IMR-90 (cell line): Measurements from ENCODE around the gene JAK1. TPM values are rescaled to one million over a fixed set of nuclear protein-coding genes. Genes with fewer than 3 reads are reported as not detected.

ENCODE experiments used
- ATAC-seq: fragments of 200-7000 bp; cut with Tn5 transposase; 2 replicates; pipeline ENCODE4 v1.9.1; 2020; ENCODE audit warnings: low read depth, mild to moderate bottlenecking, moderate library complexity
- BruUV-seq: library from RNA; stranded (reverse); fragments of 400-500 nt; replicated peaks from 2 replicates; lab custom pipeline; 2021; lab: Mats Ljungman, UMichigan
- CTCF ChIA-PET: fragments of 300-600 bp; formaldehyde crosslinking; extraction: SDS; loops from one replicate; lab custom pipeline; 2021; ENCODE audit warnings: antibody characterized with exemption; lab: Yijun Ruan, JAX
- POLR2A ChIA-PET: fragments of 300-600 bp; sonication (Branson Sonifier 250); formaldehyde crosslinking; loops from one replicate; lab custom pipeline; 2022; ENCODE audit warnings: antibody characterized with exemption; ENCODE audit not compliant: unreplicated experiment; lab: Charles Lee
- DNase-seq: peaks from one replicate; pipeline ENCODE4 v3.0.0; 2013
- H2AFZ ChIP-seq: replicated peaks from 2 replicates; pipeline ENCODE3; 2013; ENCODE audit warnings: low read length, mild to moderate bottlenecking; ENCODE audit not compliant: poor library complexity
- H2AK5ac ChIP-seq: 2 replicates; pipeline ENCODE4 v1.6.1; 2013; ENCODE audit warnings: low read depth, low read length, inconsistent platforms
- H2AK9ac ChIP-seq: replicated peaks from 2 replicates; pipeline ENCODE3; 2013; ENCODE audit warnings: mild to moderate bottlenecking, low read depth, low read length, moderate library complexity; ENCODE audit not compliant: poor library complexity
- H2BK120ac ChIP-seq: 2 replicates; pipeline ENCODE4 v1.6.1; 2013; ENCODE audit warnings: low read depth, low read length, inconsistent platforms
- H2BK15ac ChIP-seq: 3 replicates; pipeline ENCODE4 v1.6.1; 2013; ENCODE audit warnings: low read depth, low read length, inconsistent platforms
- H2BK20ac ChIP-seq: 2 replicates; pipeline ENCODE4 v1.6.1; 2013; ENCODE audit warnings: low read depth, mild to moderate bottlenecking, inconsistent platforms, low read length, moderate library complexity
- H2BK5ac ChIP-seq: 2 replicates; pipeline ENCODE4 v1.6.1; 2013; ENCODE audit warnings: mild to moderate bottlenecking, low read depth, low read length, inconsistent platforms; ENCODE audit not compliant: poor library complexity, severe bottlenecking
- H3K14ac ChIP-seq: replicated peaks from 2 replicates; pipeline ENCODE4 v1.6.1; 2013; ENCODE audit warnings: low read depth, low read length, inconsistent platforms
- H3K18ac ChIP-seq: 2 replicates; pipeline ENCODE4 v1.6.1; 2013; ENCODE audit warnings: low read depth, low read length, control low read depth
- H3K23ac ChIP-seq: 2 replicates; pipeline ENCODE4 v1.6.1; 2013; ENCODE audit warnings: low read depth, low read length, inconsistent platforms
- H3K27ac ChIP-seq: 2 replicates; pipeline ENCODE4 v1.5.1; 2013; ENCODE audit warnings: mild to moderate bottlenecking, control low read depth, low read length; ENCODE audit not compliant: insufficient read depth
- H3K27me3 ChIP-seq: 2 replicates; pipeline ENCODE4 v1.6.1; 2013; ENCODE audit warnings: low read length; ENCODE audit not compliant: control insufficient read depth, insufficient read depth
- H3K36me3 ChIP-seq: 2 replicates; pipeline ENCODE4 v1.6.1; 2013; ENCODE audit warnings: low read length, mixed read lengths; ENCODE audit not compliant: control insufficient read depth, insufficient read depth
- H3K4ac ChIP-seq: 2 replicates; pipeline ENCODE4 v1.6.1; 2013; ENCODE audit warnings: low read depth, low read length, inconsistent platforms
- H3K4me1 ChIP-seq: 2 replicates; pipeline ENCODE4 v1.6.1; 2013; ENCODE audit warnings: low read length, mixed read lengths; ENCODE audit not compliant: control insufficient read depth, insufficient read depth
- H3K4me2 ChIP-seq: 2 replicates; pipeline ENCODE4 v1.6.1; 2013; ENCODE audit warnings: low read depth, mild to moderate bottlenecking, control low read depth, low read length, moderate library complexity
- H3K4me3 ChIP-seq: 2 replicates; pipeline ENCODE4 v1.5.1; 2013; ENCODE audit warnings: low read depth, mild to moderate bottlenecking, control low read depth, low read length, moderate library complexity; ENCODE audit not compliant: insufficient read depth
- H3K56ac ChIP-seq: 2 replicates; pipeline ENCODE4 v1.6.1; 2013; ENCODE audit warnings: low read length, inconsistent platforms; ENCODE audit not compliant: insufficient read depth; ENCODE audit errors: extremely low read depth
- H3K79me1 ChIP-seq, 2 experiments: 2 replicates each; pipeline ENCODE4 v1.6.1; 2013; ENCODE audit warnings: low read length in 2 of 2, inconsistent platforms in 1 of 2, low read depth in 1 of 2
- H3K9ac ChIP-seq: 2 replicates; pipeline ENCODE4 v1.6.1; 2013; ENCODE audit warnings: low read depth, low read length, control low read depth
- H3K9me1 ChIP-seq: 2 replicates; pipeline ENCODE4 v1.6.1; 2013; ENCODE audit warnings: low read length, inconsistent platforms; ENCODE audit not compliant: insufficient read depth
- H3K9me3 ChIP-seq: 2 replicates; pipeline ENCODE4 v1.6.1; 2013; ENCODE audit warnings: low read length; ENCODE audit not compliant: control insufficient read depth, insufficient read depth
- H4K20me1 ChIP-seq: 2 replicates; pipeline ENCODE4 v1.6.1; 2013; ENCODE audit warnings: low read length, inconsistent platforms; ENCODE audit not compliant: insufficient read depth
- H4K5ac ChIP-seq: 2 replicates; pipeline ENCODE4 v1.6.1; 2013; ENCODE audit warnings: mild to moderate bottlenecking, low read depth, low read length, control low read depth
- H4K8ac ChIP-seq, 2 experiments: 2 replicates each; pipeline ENCODE4 v1.6.1; 2013; ENCODE audit warnings: low read depth in 2 of 2, low read length in 2 of 2, control low read depth in 1 of 2, inconsistent platforms in 1 of 2
- H4K91ac ChIP-seq: 2 replicates; pipeline ENCODE4 v1.6.1; 2013; ENCODE audit warnings: low read depth, low read length, inconsistent platforms; ENCODE audit not compliant: insufficient read depth
- MXI1 ChIP-seq: IDR thresholded peaks from 2 replicates; pipeline ENCODE4 v1.6.1; 2012; ENCODE audit warnings: low read depth, mild to moderate bottlenecking, low read length, moderate library complexity, borderline replicate concordance
- NFE2L2 ChIP-seq: fragments of 150-350 bp; IDR thresholded peaks from 2 replicates; pipeline ENCODE4 v1.6.1; 2016; ENCODE audit warnings: low read depth, mild to moderate bottlenecking, low read length
- POLR2A ChIP-seq: IDR thresholded peaks from 2 replicates; pipeline ENCODE4 v1.6.1; 2012; ENCODE audit warnings: mild to moderate bottlenecking, low read depth, low read length
- RCOR1 ChIP-seq: IDR thresholded peaks from 2 replicates; pipeline ENCODE4 v1.6.1; 2012; ENCODE audit warnings: mild to moderate bottlenecking, low read length, improper control_type of control experiment; ENCODE audit not compliant: insufficient replicate concordance
- RFX5 ChIP-seq: IDR thresholded peaks from 2 replicates; pipeline ENCODE4 v1.8.0; 2012; ENCODE audit warnings: low read depth, mild to moderate bottlenecking, low read length, moderate library complexity
- WGBS, 2 experiments: methylation state at CpG; one replicate each; pipeline versions ENCODE4 v1.1.5 to v1.1.7; 2013; ENCODE audit warnings: missing lambda C conversion rate in 2 of 2; ENCODE audit not compliant: insufficient read length in 1 of 2; ENCODE audit errors: extremely low coverage in 2 of 2; 5-methylcytosine and 5-hydroxymethylcytosine counted together
- dilution Hi-C: fragments of 300-500 bp; cut with HindIII; formaldehyde crosslinking; loops from one replicate; pipeline ENCODE4 v1.14.3; 2018; ENCODE audit warnings: low sequenced_read_pairs; ENCODE audit not compliant: unreplicated experiment
- in situ Hi-C: fragments of 300-500 bp; cut with MboI; formaldehyde crosslinking; loops from 3 replicates; pipeline ENCODE4 v1.14.3; 2019; ENCODE audit warnings: low sequenced_read_pairs, inconsistent platforms, mixed read lengths
- intact Hi-C: fragments of 100-400 bp; cut with micrococcal nuclease; formaldehyde crosslinking; loops from 2 replicates; pipeline ENCODE4 v1.10.0; 2022
- polyA plus RNA-seq, 3 experiments: library from polyadenylated mRNA; depleted of rRNA; stranded (reverse); fragments of >200 nt; gene quantifications; 2 replicates each; pipeline ENCODE4 v1.2.3, GENCODE V29; 2012; ENCODE audit warnings: low replicate concordance in 1 of 3
- total RNA-seq: library from RNA; depleted of rRNA; stranded (reverse); fragments of >200 nt; gene quantifications from 2 replicates; pipeline ENCODE4 v1.2.3, GENCODE V29; 2012

Gene JAK1
- total and polyA plus RNA-seq, 2 of the 4 experiments (the other 2 are of a cell fraction), result 76.9 to 103 TPM

DNA sequence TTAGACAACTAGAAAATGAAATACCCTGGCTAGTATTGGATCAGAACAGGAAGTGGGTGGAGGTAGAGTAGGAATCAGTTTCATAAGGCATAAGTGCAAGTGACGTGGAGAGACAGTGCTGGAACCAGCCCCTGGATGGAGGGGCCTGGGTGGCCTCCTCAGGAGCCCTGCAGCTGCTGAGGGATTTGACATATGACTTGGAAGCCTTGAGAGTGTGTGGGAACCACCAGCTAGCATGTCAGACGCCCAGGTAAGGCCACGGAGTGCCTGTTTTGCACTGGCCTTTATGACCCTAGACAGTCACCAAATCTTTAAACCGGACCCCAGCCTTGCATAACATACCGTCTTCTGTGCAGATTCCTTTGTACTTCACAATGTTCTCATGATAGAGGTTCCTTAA, 127.1 kb downstream of the JAK1 start:
- peaks cover 3% of the 10 kb centered on the region; the same call in 1 of the 2 replicates for H3K9me1 ChIP-seq
- peaks cover 5% of the 10 kb centered on the region; the same call in 1 of the 2 replicates for H3K4me1 ChIP-seq
- no peak for TF ChIP-seq NFE2L2
- TF ChIP-seq MXI1, result no peak
- no peak for TF ChIP-seq RFX5
- no peak for TF ChIP-seq POLR2A
- TF ChIP-seq RCOR1, result no peak
- no peak for DNase-seq
- no peak overlapping the region for H3K4me3 ChIP-seq
- in situ Hi-C loops (no loop called here), intact Hi-C loops (no loop called here), dilution Hi-C loops (no loop called here)
- CTCF ChIA-PET, result no interaction called here
- H2BK20ac ChIP-seq, result no peak overlapping the region
- no peak overlapping the region for H2AK5ac ChIP-seq
- ATAC-seq, result no peak
- H3K4me2 ChIP-seq, result no peak overlapping the region
- H3K27me3 ChIP-seq, result no peaks in the 10 kb centered on the region
- H3K36me3 ChIP-seq, result peaks cover 62% of the 10 kb centered on the region
- no peaks in the 10 kb centered on the region for H4K20me1 ChIP-seq
- no peak overlapping the region for H3K4ac ChIP-seq
- H2BK5ac ChIP-seq, result no peak overlapping the region
- no peak overlapping the region for H3K14ac ChIP-seq
- no peak overlapping the region for H4K8ac ChIP-seq
- H3K18ac ChIP-seq, result no peak overlapping the region
- H3K9ac ChIP-seq, result no peak overlapping the region
- H4K91ac ChIP-seq, result no peak overlapping the region
- H2BK15ac ChIP-seq, result no peak overlapping the region
- H3K56ac ChIP-seq, result no peak overlapping the region
- no peaks in the 10 kb centered on the region for H3K9me3 ChIP-seq
- H2AK9ac ChIP-seq, result no peak overlapping the region
- no peak overlapping the region for H4K5ac ChIP-seq
- no peak overlapping the region for H3K27ac ChIP-seq
- no peak overlapping the region for H2AFZ ChIP-seq
- H3K23ac ChIP-seq, result no peak overlapping the region
- no TSS peak for BruUV-seq
- WGBS, 2 experiments, result no CpG with 5 or more reads among the region's 5 CpGs
- no peak overlapping the region for H2BK120ac ChIP-seq
- H3K79me1 ChIP-seq, result peaks cover 0 to 4% of the 10 kb centered on the region in 2 experiments; a peak in 1 of 4 replicates
- POLR2A ChIA-PET, result no interaction called here
